Caco-2 (cell line): ENCODE data around the gene PRPS1. TPM values are rescaled to one million over a fixed set of nuclear protein-coding genes. Genes with fewer than 3 reads are reported as not detected.

Source experiments
- BruUV-seq: library from RNA; stranded (reverse); fragments of 400-500 nt; replicated peaks from 2 replicates; lab custom pipeline; 2021; lab: Mats Ljungman, UMichigan
- CTCF ChIA-PET: fragments of 300-600 bp; sonication (Branson Sonifier 250); formaldehyde crosslinking; loops from one replicate; lab custom pipeline; 2022; ENCODE audit warnings: antibody characterized with exemption; lab: Charles Lee
- POLR2A ChIA-PET: fragments of 300-600 bp; sonication (Branson Sonifier 250); formaldehyde crosslinking; loops from one replicate; lab custom pipeline; 2022; ENCODE audit warnings: antibody characterized with exemption; lab: Charles Lee
- DNase-seq, 2 experiments: peaks; one replicate each; pipeline versions ENCODE4 v3.0.0 to v3.0.0-alpha.2; 2020 to 2022
- H3K27me3 ChIP-seq: replicated peaks from 2 replicates; pipeline ENCODE4 v1.6.0; 2011; ENCODE audit warnings: low read length; ENCODE audit not compliant: control insufficient read depth, insufficient read depth
- H3K36me3 ChIP-seq: 2 replicates; pipeline ENCODE4 v1.5.1; 2011; ENCODE audit warnings: low read length; ENCODE audit not compliant: control insufficient read depth, insufficient read depth
- H3K4me1 ChIP-seq: fragments of 250-450 bp; sonication (Bioruptor Pico); 2 replicates; pipeline ENCODE4 v1.5.1; 2020; ENCODE audit warnings: mild to moderate bottlenecking
- H3K4me3 ChIP-seq: 2 replicates; pipeline ENCODE4 v1.5.1; 2011; ENCODE audit warnings: low read depth, mild to moderate bottlenecking, control low read depth, low read length
- H3K9me3 ChIP-seq: fragments of 250-450 bp; sonication (Bioruptor Pico); 2 replicates; pipeline ENCODE4 v1.5.1; 2020; ENCODE audit warnings: mild to moderate bottlenecking, moderate library complexity
- H3K27ac Mint-ChIP-seq: one replicate; pipeline ENCODE4 v1.8.0; 2022; ENCODE audit warnings: mixed read lengths; ENCODE audit not compliant: unreplicated experiment
- H3K27me3 Mint-ChIP-seq: one replicate; pipeline ENCODE4 v1.8.0; 2022; ENCODE audit warnings: mixed read lengths; ENCODE audit not compliant: insufficient read depth, unreplicated experiment
- H3K36me3 Mint-ChIP-seq: one replicate; pipeline ENCODE4 v1.8.0; 2022; ENCODE audit warnings: mild to moderate bottlenecking, mixed read lengths; ENCODE audit not compliant: insufficient read depth, unreplicated experiment
- H3K4me1 Mint-ChIP-seq: one replicate; pipeline ENCODE4 v1.8.0; 2022; ENCODE audit warnings: low read depth, mixed read lengths; ENCODE audit not compliant: unreplicated experiment
- H3K4me3 Mint-ChIP-seq: one replicate; pipeline ENCODE4 v1.8.0; 2022; ENCODE audit warnings: mild to moderate bottlenecking, moderate library complexity, mixed read lengths; ENCODE audit not compliant: unreplicated experiment
- H3K9me3 Mint-ChIP-seq: one replicate; pipeline ENCODE4 v1.8.0; 2022; ENCODE audit warnings: mixed read lengths; ENCODE audit not compliant: unreplicated experiment
- CTCF ChIP-seq, 2 experiments: fragments of 200-600 bp in 1 of 2; IDR thresholded peaks; 1 replicate in 1 of 2; 2 replicates in 1 of 2; pipeline versions ENCODE4 v1.5.1 to v1.8.0; 2011 to 2022; ENCODE audit warnings: antibody characterized with exemption in 1 of 2, control low read depth in 1 of 2, inconsistent platforms in 1 of 2, low read depth in 1 of 2, low read length in 1 of 2, mild to moderate bottlenecking in 1 of 2, moderate library complexity in 1 of 2; ENCODE audit not compliant: insufficient read depth in 1 of 2, severe bottlenecking in 1 of 2, unreplicated experiment in 1 of 2
- intact Hi-C: fragments of 100-400 bp; cut with micrococcal nuclease; formaldehyde crosslinking; loops from one replicate; pipeline ENCODE4 v1.10.0; 2022; ENCODE audit not compliant: unreplicated experiment
- total RNA-seq: library from RNA; stranded (reverse); gene quantifications from 2 replicates; pipeline ENCODE4 v1.2.3, GENCODE V29; 2022

The PRPS1 gene
- total RNA-seq, 1 experiment from 2014 or later = 34.3 TPM

DNA sequence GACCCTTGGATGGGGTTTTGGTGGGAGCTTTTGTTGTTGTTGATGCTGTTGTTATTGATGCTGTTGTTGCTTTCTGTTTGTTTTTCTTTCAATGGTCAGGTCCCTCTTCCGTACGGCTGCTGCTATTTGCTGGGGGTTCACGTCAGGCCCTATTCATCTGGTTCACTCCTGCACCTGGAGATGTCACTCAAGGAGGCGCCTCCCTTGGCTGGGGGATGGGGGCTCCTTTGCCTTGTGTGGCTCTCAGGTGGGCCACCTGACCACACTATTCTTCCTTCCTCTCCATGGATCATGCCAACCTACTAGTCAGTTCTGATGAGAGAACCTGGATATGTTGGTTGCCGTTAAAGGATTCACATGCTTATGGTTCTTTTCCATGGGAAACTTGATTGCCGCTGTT, 39.1 kb upstream of the PRPS1 start:
- POLR2A ChIA-PET = no interaction called here
- Mint-ChIP-seq H3K4me1 (no peaks in the 10 kb centered on the region), H3K9me3 (no peaks in the 10 kb centered on the region), H3K27me3 (peaks cover 16% of the 10 kb centered on the region), H3K27ac (no peak overlapping the region), H3K36me3 (no peaks in the 10 kb centered on the region), H3K4me3 (no peak overlapping the region)
- Histone ChIP-seq H3K27me3 (no peaks in the 10 kb centered on the region), H3K36me3 (no peaks in the 10 kb centered on the region), H3K4me1 (no peaks in the 10 kb centered on the region), H3K9me3 (no peaks in the 10 kb centered on the region), H3K4me3 (no peak overlapping the region)
- no peak for DNase-seq
- no peak for TF ChIP-seq CTCF (IDR thresholded peaks at IDR 0.05; ENCODE audit: insufficient read depth in 1 of 2, low read depth in 1 of 2, low read length in 1 of 2, severe bottlenecking in 1 of 2, unreplicated experiment in 1 of 2)
- intact Hi-C loops = no loop called here
- CTCF ChIA-PET = no interaction called here
- BruUV-seq = no TSS peak

- Histone ChIP-seq H3K9me3 (no peaks in the 10 kb centered on the region), H3K36me3 (no peaks in the 10 kb centered on the region), H3K4me1 (no peaks in the 10 kb centered on the region), H3K27me3 (no peaks in the 10 kb centered on the region), H3K4me3 (no peak overlapping the region)
- Mint-ChIP-seq H3K4me1 (peaks cover 4% of the 10 kb centered on the region), H3K9me3 (no peaks in the 10 kb centered on the region), H3K36me3 (no peaks in the 10 kb centered on the region), H3K27me3 (no peaks in the 10 kb centered on the region), H3K4me3 (no peak overlapping the region), H3K27ac (no peak overlapping the region)
- DNase-seq = no peak
- ChIA-PET POLR2A (no interaction called here), CTCF (no interaction called here)
- no peak for TF ChIP-seq CTCF (IDR thresholded peaks at IDR 0.05; ENCODE audit: insufficient read depth in 1 of 2, low read depth in 1 of 2, low read length in 1 of 2, severe bottlenecking in 1 of 2, unreplicated experiment in 1 of 2)
- intact Hi-C loops = no loop called here
- BruUV-seq = no TSS peak
Measured at GRCh38 chrX:107596651-107597050, 31.7 kb upstream of the PRPS1 start.

DNA sequence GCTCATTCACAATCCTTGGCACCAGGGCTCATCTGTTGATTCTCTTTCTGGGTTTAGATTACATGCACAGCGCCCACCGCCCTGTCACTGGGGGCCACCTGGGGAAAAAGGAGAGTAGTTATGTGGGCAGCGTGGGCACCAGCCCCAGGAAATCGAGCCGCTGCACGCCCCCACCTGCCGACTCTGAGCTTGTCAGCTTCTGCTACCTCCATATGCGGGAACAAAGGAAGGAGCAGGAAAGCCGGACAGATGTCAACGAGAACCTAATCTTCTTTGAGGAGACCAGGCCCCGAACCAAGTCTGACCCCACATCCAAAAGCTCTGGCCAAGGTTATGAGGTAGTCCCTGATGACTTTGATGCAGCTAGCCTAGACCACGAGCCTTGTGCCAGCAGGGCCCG, 31.0 kb upstream of the PRPS1 start:
- TF ChIP-seq CTCF (IDR thresholded peaks at IDR 0.05; ENCODE audit: insufficient read depth in 1 of 2, low read depth in 1 of 2, low read length in 1 of 2, severe bottlenecking in 1 of 2, unreplicated experiment in 1 of 2) = no peak
- Histone ChIP-seq H3K36me3 (no peaks in the 10 kb centered on the region), H3K9me3 (no peaks in the 10 kb centered on the region), H3K27me3 (no peaks in the 10 kb centered on the region), H3K4me1 (no peaks in the 10 kb centered on the region), H3K4me3 (no peak overlapping the region)
- CTCF ChIA-PET = no interaction called here
- no peak overlapping the region for H3K27ac Mint-ChIP-seq
- peaks cover 4% of the 10 kb centered on the region for H3K4me1 Mint-ChIP-seq
- no peaks in the 10 kb centered on the region for H3K9me3 Mint-ChIP-seq
- POLR2A ChIA-PET = no interaction called here
- intact Hi-C loops = no loop called here
- DNase-seq = no peak
- no peaks in the 10 kb centered on the region for H3K27me3 Mint-ChIP-seq
- BruUV-seq = no TSS peak
- H3K36me3 Mint-ChIP-seq = no peaks in the 10 kb centered on the region
- H3K4me3 Mint-ChIP-seq = no peak overlapping the region
